NCI-H2029 treated with DMSO at 0.1 percent for 48 hours (cell line): Measurements from ENCODE around the gene RBM19.

Source experiments
- DNase-seq: peaks from one replicate; lab custom pipeline; 2025; lab: John Stamatoyannopoulos, UW

The RBM19 gene

GRCh38 chr12:113882690-113883089 lies 83.4 kb downstream of the RBM19 start:
- no peak for DNase-seq

- no peak for DNase-seq
Measured at GRCh38 chr12:113880988-113881962, 84.8 kb downstream of the RBM19 start.

GRCh38 chr12:113880326-113880725 lies 85.8 kb downstream of the RBM19 start:
- peak; percentile 21 for DNase-seq

- DNase-seq, result no peak
Measured at GRCh38 chr12:113879658-113880057, 86.5 kb downstream of the RBM19 start.

- no peak for DNase-seq
Measured at GRCh38 chr12:113877607-113878006, 88.5 kb downstream of the RBM19 start.

GRCh38 chr12:113876160-113876559 lies 90.0 kb downstream of the RBM19 start:
- no peak for DNase-seq

- peak; percentile 21 for DNase-seq
Measured at GRCh38 chr12:113875691-113876090, 90.4 kb downstream of the RBM19 start.

GRCh38 chr12:113874999-113875561 lies 91.0 kb downstream of the RBM19 start:
- DNase-seq, result no peak

GRCh38 chr12:113874326-113874725 lies 91.8 kb downstream of the RBM19 start:
- no peak for DNase-seq

GRCh38 chr12:113873740-113874139 lies 92.4 kb downstream of the RBM19 start:
- DNase-seq, result no peak

- DNase-seq, result no peak
Measured at GRCh38 chr12:113870890-113871289, 95.2 kb downstream of the RBM19 start.

GRCh38 chr12:113870035-113870434 lies 96.1 kb downstream of the RBM19 start:
- no peak for DNase-seq

- DNase-seq, result no peak
Measured at GRCh38 chr12:113868365-113868764, 97.8 kb downstream of the RBM19 start.

- no peak for DNase-seq
Measured at GRCh38 chr12:113867258-113867657, 98.9 kb downstream of the RBM19 start.

GRCh38 chr12:113866496-113866895 lies 99.6 kb downstream of the RBM19 start:
- no peak for DNase-seq

GRCh38 chr12:113863455-113863845 lies 102.7 kb downstream of the RBM19 start:
- DNase-seq, result no peak

- DNase-seq, result no peak
Measured at GRCh38 chr12:113862590-113863454, 103.3 kb downstream of the RBM19 start.

GRCh38 chr12:113861708-113862312 lies 104.3 kb downstream of the RBM19 start:
- no peak for DNase-seq

- no peak for DNase-seq
Measured at GRCh38 chr12:113860950-113861349, 105.2 kb downstream of the RBM19 start.

- DNase-seq, result peak; percentile 46
Measured at GRCh38 chr12:113860059-113860820, 105.9 kb downstream of the RBM19 start.

- no peak for DNase-seq
Measured at GRCh38 chr12:113858841-113859386, 107.2 kb downstream of the RBM19 start.
